HL-60/S4 treated with phorbol 12-myristate 13-acetate at 8.2 ng/mL for 4 days and 3 days (cell line): ENCODE measurements around the gene SS18L1.

Experiments used
- in situ Hi-C: fragments of 300-500 bp; cut with MboI; formaldehyde crosslinking; loops from 2 replicates; pipeline ENCODE4 v1.15.0; 2022; ENCODE audit warnings: low sequenced_read_pairs

Gene SS18L1

DNA sequence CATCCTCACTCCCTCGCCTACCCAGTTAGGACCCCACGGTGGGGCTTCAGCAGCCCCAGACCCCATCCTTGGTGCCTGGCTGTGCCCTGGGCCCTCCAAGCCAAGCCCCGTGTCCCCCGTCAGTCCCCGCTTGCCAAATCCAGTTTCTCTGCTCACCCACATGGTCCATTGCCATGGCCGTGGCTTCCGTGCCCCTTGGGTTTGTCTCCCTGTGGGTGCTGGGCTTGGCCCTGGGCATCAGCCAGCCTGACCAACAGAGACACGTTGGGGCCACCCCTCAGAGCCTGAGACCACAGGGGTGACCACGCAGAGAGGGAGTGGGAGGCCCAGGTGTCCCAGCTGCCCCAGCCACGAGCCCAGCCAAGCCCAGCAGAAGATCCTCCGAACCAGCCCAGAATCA lies 7.7 kb downstream of the SS18L1 start:
- in situ Hi-C loops = no loop called here

DNA sequence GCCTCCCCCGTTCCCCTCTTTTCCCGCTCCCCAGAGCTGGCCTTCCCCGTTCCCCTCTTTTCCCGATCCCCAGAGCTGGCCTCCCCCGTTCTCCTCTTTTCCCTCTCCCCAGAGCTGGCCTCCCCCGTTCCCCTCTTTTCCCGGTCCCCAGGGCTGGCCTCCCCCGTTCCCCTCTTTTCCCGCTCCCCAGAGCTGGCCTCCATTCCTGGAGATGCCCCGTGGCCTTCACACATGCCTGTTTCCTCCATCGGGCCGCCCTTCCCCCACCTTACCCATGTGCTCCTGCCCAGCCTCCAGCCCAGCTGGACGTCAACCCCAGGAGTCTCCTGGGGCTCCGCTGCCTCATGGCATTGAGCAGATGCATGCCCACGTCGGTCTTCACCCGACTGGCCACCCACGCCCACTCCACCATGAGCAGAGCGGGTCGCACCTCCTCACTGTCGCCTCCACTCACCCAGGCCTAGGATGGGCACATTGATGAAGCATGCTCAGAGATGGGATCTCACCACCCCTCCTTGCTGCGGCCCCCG lies 8.3 kb downstream of the SS18L1 start:
- in situ Hi-C loops = no loop called here

DNA sequence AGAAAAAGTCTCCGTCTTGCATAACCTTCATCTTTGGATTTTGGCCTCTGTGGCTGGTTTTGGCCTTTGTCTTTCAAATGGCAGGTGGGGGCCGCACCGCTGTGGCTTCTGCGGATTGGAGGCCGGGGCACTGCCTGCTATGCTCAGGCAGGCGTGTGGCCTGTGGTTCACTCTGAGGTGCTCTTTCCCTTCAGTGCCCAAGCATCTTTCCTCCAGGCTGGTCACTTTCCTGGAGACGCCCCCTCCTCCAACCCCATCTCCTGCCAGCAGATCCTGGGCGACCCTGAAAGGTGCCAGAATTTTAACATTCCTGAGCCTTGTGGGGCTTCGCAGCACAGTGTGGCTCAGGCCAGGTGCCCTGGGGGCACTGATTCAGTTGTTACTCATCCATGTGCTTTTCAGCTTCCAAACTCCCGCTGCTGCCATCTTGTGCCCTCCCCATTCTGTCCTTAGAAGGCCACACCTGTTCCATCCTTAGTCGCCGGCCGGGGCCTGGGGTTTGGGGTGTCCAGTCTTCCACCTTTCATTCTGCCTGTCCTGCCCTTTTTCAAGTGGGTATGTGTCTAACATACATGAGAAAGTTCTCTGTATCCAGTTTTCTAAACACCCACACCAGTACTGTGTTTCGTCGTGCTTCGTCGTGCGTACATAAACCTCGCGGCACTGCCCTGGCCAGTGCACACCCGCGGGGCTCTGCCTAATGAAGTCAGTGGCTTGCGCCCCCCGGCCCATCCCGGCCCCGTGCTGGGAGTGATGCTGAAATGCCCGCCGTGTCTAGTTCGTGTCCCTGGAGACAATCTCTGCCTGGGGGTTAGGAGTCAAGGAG lies 12.1 kb downstream of the SS18L1 start:
- in situ Hi-C loops = no loop called here

DNA sequence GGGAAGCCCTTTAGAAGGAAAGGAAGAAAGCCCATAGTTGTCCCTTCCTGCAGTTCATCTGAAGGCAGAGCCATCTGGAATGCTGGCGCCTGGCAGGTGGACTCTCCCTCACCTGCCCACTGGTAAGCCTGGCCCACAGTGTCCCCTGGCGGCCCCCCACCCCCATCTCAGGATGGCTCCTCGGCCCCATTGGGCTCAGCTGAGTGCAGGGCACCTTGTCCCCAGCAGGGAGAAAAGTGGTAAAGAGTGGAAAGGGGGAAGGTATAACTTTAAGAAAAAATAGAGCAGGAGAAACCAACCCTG lies 12.6 kb downstream of the SS18L1 start:
- in situ Hi-C loops = no loop called here

DNA sequence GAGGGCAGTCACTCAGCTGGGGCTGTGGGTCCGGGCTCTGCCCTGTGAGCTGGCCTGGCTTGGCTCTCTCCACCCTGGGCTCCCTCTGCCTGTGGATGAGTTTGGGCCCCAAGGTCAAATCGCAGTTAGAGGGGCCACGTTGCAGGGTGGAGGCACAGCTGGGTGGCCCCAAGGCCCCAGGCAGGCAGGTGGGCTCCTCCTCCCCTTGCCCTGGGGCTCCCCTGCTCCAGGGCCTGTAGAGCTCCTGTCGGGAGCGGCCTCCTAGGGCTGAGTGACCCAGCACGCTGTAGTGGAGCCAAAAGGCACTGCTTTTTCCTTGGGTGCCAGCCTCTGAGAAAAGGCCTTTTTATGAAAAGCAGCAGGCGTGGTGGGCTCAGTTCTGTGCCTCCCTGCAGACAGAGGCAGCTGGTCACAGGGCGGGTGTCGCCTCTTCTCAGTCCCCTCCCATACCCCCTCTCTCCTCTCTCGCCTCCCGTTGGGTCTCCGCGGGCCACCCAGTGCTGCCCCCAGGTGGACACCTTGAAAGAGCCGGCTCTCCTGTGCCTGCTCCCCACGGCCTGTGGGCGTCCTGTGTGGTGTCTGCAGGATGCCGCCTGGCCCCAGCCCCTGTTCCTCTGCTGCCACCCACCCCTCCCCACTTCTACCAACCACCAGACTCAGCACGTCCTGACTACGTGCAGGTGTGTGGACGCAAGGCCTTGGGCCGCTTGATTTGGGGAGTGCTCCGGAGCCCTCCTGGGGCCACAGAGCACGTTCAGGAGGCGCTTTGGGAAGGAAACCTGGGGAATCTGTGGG lies 13.2 kb downstream of the SS18L1 start:
- in situ Hi-C loops = no loop called here

DNA sequence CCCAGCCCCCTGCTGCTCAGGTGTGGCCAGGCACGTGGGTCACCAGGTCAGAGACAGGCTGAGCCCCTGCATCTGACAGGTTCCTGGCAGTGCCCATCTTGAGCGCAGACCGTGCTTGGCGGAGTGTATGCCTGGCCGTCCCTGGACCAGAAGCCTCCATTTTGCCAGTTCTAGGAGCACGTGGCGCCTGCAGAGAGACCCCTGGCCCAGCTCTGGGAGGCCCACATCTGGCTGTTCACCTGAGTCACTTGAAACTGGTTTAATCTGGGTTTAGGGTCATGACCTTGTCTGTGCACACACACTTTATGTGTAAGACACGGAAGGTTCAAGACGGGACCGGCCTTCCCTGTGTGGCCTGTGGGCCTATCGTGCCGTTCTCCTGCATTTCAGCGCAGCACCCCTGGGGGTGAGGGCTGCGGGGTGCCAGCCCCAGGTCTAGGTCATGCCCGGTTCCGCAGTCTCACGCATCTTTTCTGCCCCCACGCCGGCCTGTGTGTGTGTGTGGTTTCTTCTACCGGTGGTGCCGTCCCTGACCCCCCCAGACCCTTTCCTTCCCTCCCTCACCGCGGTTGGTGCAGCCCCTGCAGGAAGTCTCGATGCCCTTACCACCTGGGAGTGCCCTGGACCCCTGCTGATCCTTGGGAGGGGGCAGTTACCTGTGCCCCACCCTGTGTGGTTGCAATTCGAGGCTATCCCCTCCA lies 14.0 kb downstream of the SS18L1 start:
- in situ Hi-C loops = no loop called here

DNA sequence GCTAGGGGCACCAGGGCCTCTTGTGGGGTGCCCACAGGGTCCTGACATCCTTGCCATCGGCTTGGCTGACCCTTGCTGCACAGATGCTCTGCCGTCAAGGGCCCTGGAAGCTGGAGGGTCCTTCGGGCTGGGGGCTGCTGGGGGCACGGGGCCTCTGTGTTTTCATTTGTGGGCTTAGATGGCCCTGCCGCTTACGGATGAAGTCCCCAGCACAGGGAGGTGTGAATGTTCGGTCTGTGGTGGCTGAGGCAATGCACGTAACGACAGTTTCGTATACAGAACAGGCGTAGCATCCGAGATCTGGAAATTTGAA lies 14.5 kb downstream of the SS18L1 start:
- in situ Hi-C loops = no loop called here

DNA sequence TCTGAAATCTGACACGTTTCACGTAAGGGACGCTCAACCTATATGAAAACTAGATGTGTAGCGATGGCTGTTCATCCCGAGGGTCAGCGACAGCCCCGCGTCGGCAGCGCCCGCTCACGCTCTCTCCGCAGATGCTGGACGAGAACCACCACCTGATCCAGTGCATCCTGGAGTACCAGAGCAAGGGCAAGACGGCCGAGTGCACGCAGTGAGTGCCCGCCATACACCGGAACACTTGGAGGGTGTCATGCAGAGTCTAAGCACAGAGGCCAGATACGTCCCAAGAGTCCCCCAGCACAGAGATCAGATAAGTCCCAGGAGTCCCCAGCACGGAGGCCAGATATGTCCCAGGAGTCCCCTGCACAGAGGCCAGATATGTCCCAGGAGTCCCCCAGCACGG lies 15.0 kb downstream of the SS18L1 start:
- in situ Hi-C loops = no loop called here

DNA sequence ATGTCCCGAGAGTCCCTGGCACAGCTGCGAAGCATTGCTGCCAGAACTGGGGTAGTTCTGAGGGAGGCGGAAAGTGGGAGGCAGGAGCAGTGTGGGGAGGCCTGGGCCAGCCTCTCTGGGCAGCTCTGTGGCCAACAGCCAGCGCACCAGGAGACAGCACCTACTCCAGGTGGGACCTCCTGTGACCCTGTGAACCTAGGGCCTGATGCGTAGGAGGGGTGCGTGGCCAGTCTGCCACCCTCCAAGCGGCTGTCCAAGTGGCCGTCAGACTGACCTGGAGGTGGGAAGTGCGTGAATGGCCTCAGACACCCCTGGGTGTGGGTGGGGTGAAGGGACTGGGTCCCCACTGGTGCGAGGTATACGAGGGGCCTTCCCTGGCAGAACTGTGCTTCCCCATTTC lies 15.5 kb downstream of the SS18L1 start:
- in situ Hi-C loops = no loop called here

DNA sequence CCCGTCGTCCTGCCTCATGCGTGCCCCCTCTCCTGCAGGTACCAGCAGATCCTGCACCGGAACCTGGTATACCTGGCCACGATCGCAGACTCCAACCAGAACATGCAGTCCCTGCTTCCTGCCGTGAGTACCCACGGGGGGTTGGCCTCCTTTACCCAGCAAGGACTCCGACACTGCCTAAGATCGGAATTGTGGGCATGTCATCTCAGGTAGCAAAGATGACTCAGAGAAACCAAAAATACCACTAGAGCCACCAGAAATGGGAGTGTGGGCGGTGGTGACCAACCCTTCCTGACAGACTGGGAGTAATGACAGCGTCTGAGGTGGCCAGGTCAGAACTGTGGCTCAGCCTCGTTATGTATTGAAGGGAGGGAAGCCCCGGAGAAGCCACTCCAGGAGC lies 16.3 kb downstream of the SS18L1 start:
- in situ Hi-C loops = no loop called here

DNA sequence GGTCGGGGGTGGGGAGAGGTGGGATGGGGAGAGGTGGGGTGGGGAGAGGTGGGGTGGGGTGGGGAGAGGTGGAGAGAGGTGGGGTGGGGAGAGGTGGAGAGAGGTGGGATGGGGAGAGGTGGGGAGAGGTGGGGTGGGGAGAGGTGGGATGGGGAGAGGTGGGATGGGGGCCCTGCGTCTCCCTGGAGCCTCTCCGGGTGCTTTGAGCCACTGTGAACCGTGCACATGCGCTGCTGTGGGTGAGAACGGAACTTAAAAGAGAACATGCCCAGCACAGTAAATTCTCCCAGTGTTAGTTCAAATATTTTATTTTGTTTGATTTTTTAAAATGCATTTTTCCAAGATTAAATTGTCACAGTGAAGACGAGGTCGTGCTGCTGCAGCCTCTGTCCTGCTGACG lies 16.7 kb downstream of the SS18L1 start:
- in situ Hi-C loops = no loop called here

DNA sequence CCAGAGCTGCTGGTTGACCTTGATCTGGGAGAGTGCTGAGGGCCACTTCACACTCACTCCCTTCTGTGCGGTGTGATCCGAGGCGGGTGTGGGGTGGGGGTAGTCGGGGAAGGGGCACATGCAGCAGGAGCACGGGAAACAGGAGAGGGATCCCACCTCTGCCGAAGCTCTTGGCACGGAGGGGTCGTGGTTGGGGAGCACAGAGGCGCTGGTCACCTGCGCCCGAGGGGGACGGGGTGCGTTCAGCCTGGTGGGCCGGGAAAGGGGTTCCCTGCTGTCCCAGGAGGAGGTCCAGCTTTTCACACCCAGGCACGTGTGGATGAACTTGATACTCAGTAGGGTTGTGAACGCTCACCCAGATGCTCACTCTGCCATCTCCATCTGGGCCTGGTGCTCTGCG lies 17.3 kb downstream of the SS18L1 start:
- in situ Hi-C loops = no loop called here

DNA sequence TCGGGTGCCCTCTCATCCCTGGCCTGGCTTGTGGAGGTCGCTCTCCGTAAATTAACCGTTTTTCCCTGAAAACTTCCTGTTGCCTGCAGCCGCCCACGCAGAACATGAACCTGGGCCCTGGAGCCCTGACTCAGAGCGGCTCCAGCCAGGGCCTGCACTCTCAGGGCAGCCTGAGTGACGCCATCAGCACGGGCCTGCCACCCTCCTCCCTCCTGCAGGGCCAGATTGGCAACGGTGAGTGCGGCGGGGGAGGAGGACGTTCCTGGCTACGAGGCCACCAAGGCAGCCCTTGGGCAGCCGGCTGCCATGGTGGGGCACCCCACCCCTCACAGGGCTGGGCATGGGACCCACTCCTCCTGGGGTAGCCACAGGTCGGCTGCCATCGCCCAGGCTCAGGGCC lies 17.8 kb downstream of the SS18L1 start:
- in situ Hi-C loops = no loop called here

DNA sequence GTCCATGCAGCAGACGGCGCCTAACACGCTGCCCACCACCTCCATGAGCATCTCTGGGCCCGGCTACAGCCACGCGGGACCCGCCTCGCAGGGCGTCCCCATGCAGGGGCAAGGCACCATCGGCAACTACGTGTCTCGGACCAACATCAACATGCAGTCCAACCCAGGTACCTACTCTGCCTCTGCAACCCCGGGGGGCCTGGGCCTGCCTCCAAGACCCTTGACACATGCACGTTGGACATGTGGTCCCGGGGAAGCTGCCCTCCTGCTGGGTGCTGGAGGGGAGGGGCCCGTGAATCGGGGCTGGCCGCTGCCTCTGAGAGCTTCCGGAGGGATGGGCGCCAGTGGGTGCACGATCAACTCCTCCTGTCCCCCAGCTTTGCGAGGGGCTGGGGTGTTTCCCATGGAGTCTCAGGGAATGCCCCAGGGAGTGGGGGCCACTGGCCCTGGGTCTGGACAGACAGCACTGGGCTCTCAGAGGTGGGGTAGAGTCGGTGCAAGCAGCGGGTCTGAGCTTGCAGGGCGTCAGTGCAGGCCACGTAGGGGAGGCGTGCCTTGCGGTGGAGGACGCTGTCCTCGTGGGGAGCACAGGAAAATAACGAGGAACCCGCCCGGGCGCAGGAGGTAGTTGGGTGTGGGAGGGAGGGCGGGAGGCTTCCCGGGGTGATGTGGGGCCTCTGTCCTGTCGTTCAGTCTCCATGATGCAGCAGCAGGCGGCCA lies 19.4 kb downstream of the SS18L1 start:
- in situ Hi-C loops = no loop called here

DNA sequence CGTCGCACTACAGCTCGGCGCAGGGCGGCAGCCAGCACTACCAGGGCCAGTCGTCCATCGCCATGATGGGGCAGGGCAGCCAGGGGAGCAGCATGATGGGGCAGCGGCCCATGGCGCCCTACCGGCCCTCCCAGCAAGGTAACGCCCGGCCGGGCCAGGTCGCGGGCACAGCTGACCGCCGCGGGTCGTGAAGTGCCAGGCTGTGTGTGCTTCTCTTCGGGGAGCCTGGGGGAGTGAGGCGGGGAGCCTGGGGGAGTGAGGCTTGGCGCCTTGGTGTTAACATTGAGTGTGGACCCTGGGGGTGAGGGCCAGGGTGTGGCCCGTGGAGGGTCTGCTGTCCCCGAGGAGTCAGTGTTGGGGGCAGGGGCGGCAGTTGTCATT lies 19.9 kb downstream of the SS18L1 start:
- in situ Hi-C loops = no loop called here

DNA sequence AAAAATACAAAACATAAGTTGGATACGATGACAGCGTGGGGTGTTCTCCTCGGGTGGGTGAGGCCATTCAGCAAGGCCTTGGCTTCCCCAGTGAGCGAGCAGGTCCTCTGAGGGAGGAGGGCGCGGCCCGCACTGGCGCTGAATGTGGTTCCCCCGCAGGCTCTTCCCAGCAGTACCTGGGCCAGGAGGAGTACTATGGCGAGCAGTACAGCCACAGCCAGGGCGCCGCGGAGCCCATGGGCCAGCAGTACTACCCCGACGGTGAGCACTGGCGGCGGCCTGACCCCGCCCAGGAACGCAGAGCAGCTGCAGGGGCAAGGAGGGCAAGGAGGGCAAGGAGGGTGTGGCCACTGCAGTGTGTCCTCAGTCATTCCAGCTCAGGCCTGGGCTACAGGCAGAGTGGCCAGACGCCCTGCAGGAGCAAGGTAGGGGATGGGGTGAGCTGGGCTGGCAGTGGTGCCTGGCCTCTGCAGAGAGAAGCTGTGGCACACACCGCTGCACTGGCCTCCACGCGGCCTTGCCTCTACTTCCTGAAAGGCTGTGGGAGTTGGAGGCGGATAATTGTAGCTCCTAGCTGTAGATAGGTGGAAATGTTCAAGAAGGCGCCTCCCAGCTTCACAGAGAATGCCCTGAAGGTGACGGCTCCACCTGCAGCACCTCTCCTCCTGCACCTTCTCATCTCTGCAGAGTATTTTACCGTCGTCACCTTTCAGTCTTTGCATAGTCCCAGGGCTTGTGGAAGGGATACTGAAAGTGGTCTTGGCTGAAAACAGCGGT lies 20.6 kb downstream of the SS18L1 start:
- in situ Hi-C loops = no loop called here

DNA sequence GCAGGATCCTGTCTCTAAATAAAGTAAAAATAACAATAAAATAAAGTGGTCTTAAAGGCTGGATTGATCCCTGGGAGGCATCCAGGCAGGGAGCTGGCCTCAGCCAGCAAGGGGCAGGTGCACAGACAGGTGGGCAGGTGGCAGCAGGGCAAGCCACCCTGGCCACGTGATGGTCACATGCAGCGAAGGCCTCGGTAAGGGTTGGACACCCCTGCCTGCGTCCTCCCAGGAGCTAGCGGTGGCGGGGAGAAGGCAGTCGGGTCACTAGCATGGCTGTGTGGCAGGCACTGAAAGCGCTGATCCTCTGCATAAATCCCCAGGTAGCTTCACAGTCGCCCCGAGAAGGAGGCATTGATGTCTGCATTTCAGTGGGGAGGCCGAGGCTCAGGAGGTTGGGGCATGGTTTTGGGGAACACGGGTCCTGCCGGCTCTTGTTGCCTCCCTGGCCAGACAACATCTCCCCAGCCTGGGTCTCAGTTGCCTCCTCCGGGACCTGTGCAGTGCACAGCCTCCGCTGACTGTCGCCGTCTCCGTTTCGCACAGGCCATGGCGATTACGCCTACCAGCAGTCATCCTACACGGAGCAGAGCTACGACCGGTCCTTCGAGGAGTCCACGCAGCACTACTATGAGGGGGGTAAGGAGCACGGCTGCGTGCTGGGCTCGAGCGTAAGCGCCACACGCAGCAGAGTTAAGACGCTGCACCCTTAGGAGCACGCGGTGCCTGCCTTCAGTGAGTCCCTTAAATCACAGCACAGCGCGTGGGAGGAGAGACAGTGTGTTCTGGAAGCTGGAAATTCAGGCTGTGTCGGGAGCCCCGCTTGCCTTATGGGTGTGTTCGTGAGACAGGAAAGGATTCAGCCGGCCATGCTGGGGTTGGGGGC lies 21.6 kb downstream of the SS18L1 start:
- in situ Hi-C loops = no loop called here

DNA sequence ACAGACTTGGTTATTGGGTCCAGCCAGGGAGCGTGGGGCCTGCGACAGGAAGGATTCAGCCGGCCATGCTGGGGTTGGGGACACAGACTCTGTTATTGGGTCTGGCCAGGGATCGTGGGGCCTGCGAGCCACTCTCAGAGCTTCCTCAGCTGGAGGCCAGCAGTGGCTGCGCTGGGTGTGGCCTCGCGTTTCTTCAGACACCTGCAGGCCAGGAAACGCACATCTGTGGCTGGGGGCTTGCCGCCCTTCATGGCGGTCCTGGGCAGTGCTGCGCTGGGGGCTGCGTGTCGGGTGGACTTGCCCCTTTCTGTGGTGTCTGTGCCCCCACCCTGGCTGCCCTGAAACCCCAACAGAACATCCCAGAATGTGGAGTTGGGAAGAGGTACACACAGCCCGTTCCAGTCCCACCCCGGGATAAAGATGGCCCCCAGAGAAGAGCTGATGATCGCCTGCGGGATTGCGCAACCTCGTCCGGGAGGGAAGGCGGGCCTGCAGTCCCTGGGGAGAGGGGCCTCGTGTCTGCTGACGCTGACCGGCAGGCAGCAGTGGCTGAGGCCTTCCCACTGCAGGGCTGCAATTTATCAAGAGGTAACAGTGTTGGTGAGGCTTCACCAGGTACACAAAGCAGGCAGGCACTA lies 22.3 kb downstream of the SS18L1 start:
- in situ Hi-C loops = no loop called here

DNA sequence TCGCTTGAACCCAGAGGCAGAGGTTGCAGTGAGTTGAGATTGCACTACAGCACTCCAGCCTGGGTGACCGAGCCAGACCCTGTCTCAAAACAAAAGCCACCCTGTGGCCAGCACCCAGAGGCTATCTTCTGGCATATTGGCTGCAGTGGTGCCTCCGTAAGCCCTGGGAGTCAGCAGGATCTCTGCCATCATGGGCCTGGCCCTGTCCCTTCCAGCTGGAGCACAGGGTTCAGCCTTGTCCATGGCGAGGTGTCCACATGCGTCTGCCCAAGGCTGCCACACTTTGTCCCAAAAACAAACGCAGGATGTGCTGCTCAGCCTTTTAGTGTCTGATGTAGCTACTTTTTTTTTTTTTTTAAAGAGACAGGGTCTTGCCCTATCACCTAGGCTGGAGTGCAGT lies 23.9 kb downstream of the SS18L1 start:
- in situ Hi-C loops = no loop called here
